ENCODE data around the gene MPC1.

MPC1 gene

GRCh38 chr6:166420351-166420750 lies 37.6 kb upstream of the MPC1 start:
- peak in 2 of 3 donors; percentile 34 to 35 for DNase-seq
- H3K9me3 ChIP-seq (ENCODE audit: control extremely low read depth in 1 of 5, control insufficient read depth in 4 of 5, insufficient read depth in 2 of 5, low read depth in 1 of 5, low read length in 4 of 5) = peaks cover 0 to 2% (median 0%) of the 10 kb centered on the region in 5 experiments
- peaks cover 0 to 39% (median 34%) of the 10 kb centered on the region in 4 experiments for H3K4me1 ChIP-seq (ENCODE audit: control extremely low read depth in 1 of 4, control insufficient read depth in 4 of 4, insufficient read depth in 4 of 4, low read length in 3 of 4)
- ChIA-PET POLR2A (no interaction called here), CTCF (interaction anchor here (1.6 to 3.3 kb wide), 2 partner anchors 10 to 15 kb away, joined by 7 to 16 read pairs; no protein-coding TSS in a partner anchor)
- H3K27me3 ChIP-seq (replicated peaks in 2 of 5; ENCODE audit: control insufficient read depth in 4 of 5, insufficient read depth in 5 of 5, low read length in 4 of 5) = no peaks in the 10 kb centered on the region
- no peak overlapping the region for H3K27ac ChIP-seq (ENCODE audit: insufficient read depth in 1 of 2, low read depth in 1 of 2, low read length in 2 of 2, poor library complexity in 1 of 2, severe bottlenecking in 2 of 2)
- WGBS (ENCODE audit: insufficient coverage) = 100% methylated on average over 1 of the region's 6 CpGs
- no peak overlapping the region for H3K4me3 ChIP-seq (ENCODE audit: control insufficient read depth in 1 of 7, extremely low read depth in 1 of 7, insufficient read depth in 4 of 7, low read depth in 2 of 7, low read length in 6 of 7)
- H3K36me3 ChIP-seq (ENCODE audit: control insufficient read depth in 4 of 4, insufficient read depth in 4 of 4, low read length in 3 of 4) = no peaks in the 10 kb centered on the region

- H3K4me3 ChIP-seq (ENCODE audit: control insufficient read depth in 1 of 7, extremely low read depth in 1 of 7, insufficient read depth in 4 of 7, low read depth in 2 of 7, low read length in 6 of 7) = no peak overlapping the region
- no peaks in the 10 kb centered on the region for H3K27me3 ChIP-seq (replicated peaks in 2 of 5; ENCODE audit: control insufficient read depth in 4 of 5, insufficient read depth in 5 of 5, low read length in 4 of 5)
- ChIA-PET CTCF (interaction anchor here (0.6 to 3.3 kb wide), 3 partner anchors 16 to 1466 kb away, joined by 3 to 16 read pairs (median 4); no protein-coding TSS in a partner anchor), POLR2A (no interaction called here)
- DNase-seq = no peak
- peaks cover 0 to 2% (median 0%) of the 10 kb centered on the region in 5 experiments for H3K9me3 ChIP-seq (ENCODE audit: control extremely low read depth in 1 of 5, control insufficient read depth in 4 of 5, insufficient read depth in 2 of 5, low read depth in 1 of 5, low read length in 4 of 5)
- no peaks in the 10 kb centered on the region for H3K36me3 ChIP-seq (ENCODE audit: control insufficient read depth in 4 of 4, insufficient read depth in 4 of 4, low read length in 3 of 4)
- no peak overlapping the region for H3K27ac ChIP-seq (ENCODE audit: insufficient read depth in 1 of 2, low read depth in 1 of 2, low read length in 2 of 2, poor library complexity in 1 of 2, severe bottlenecking in 2 of 2)
- peaks cover 0 to 42% (median 37%) of the 10 kb centered on the region in 4 experiments for H3K4me1 ChIP-seq (ENCODE audit: control extremely low read depth in 1 of 4, control insufficient read depth in 4 of 4, insufficient read depth in 4 of 4, low read length in 3 of 4)
- WGBS (ENCODE audit: insufficient coverage) = 90% methylated on average over 15 of the region's 15 CpGs
Measured at GRCh38 chr6:166419717-166420116, 37.0 kb upstream of the MPC1 start.

- H3K36me3 ChIP-seq (ENCODE audit: control insufficient read depth in 4 of 4, insufficient read depth in 4 of 4, low read length in 3 of 4) = no peaks in the 10 kb centered on the region
- H3K9me3 ChIP-seq (ENCODE audit: control extremely low read depth in 1 of 5, control insufficient read depth in 4 of 5, insufficient read depth in 2 of 5, low read depth in 1 of 5, low read length in 4 of 5) = peaks cover 0 to 2% (median 0%) of the 10 kb centered on the region in 5 experiments
- 5% methylated on average over 6 of the region's 7 CpGs for WGBS (ENCODE audit: insufficient coverage)
- POLR2A ChIA-PET = no interaction called here
- H3K4me1 ChIP-seq (ENCODE audit: control extremely low read depth in 1 of 4, control insufficient read depth in 4 of 4, insufficient read depth in 4 of 4, low read length in 3 of 4) = peaks cover 0 to 42% (median 37%) of the 10 kb centered on the region in 4 experiments
- CTCF ChIA-PET = interaction anchor here (0.6 to 3.3 kb wide), 5 partner anchors 16 to 1466 kb away, joined by 3 to 16 read pairs (median 4); no protein-coding TSS in a partner anchor
- H3K27me3 ChIP-seq (replicated peaks in 2 of 5; ENCODE audit: control insufficient read depth in 4 of 5, insufficient read depth in 5 of 5, low read length in 4 of 5) = no peaks in the 10 kb centered on the region
- H3K27ac ChIP-seq (ENCODE audit: insufficient read depth in 1 of 2, low read depth in 1 of 2, low read length in 2 of 2, poor library complexity in 1 of 2, severe bottlenecking in 2 of 2) = no peak overlapping the region
- peak; percentile 71 to 97 (median 94) for DNase-seq
- no peak overlapping the region for H3K4me3 ChIP-seq (ENCODE audit: control insufficient read depth in 1 of 7, extremely low read depth in 1 of 7, insufficient read depth in 4 of 7, low read depth in 2 of 7, low read length in 6 of 7)
Measured at GRCh38 chr6:166419286-166419685, 36.5 kb upstream of the MPC1 start.

GRCh38 chr6:166418691-166419143 lies 36.0 kb upstream of the MPC1 start:
- H3K27ac ChIP-seq (ENCODE audit: insufficient read depth in 1 of 2, low read depth in 1 of 2, low read length in 2 of 2, poor library complexity in 1 of 2, severe bottlenecking in 2 of 2) = no peak overlapping the region
- DNase-seq = no peak
- H3K9me3 ChIP-seq (ENCODE audit: control extremely low read depth in 1 of 5, control insufficient read depth in 4 of 5, insufficient read depth in 2 of 5, low read depth in 1 of 5, low read length in 4 of 5) = peaks cover 0 to 2% (median 0%) of the 10 kb centered on the region in 5 experiments
- no peak overlapping the region for H3K4me3 ChIP-seq (ENCODE audit: control insufficient read depth in 1 of 7, extremely low read depth in 1 of 7, insufficient read depth in 4 of 7, low read depth in 2 of 7, low read length in 6 of 7)
- CTCF ChIA-PET = interaction anchor here (0.7 to 3.3 kb wide), 4 partner anchors 17 to 43 kb away, joined by 3 to 16 read pairs (median 4); no protein-coding TSS in a partner anchor
- WGBS (ENCODE audit: insufficient coverage) = 94% methylated on average over 5 of the region's 9 CpGs
- H3K27me3 ChIP-seq (replicated peaks in 2 of 5; ENCODE audit: control insufficient read depth in 4 of 5, insufficient read depth in 5 of 5, low read length in 4 of 5) = no peaks in the 10 kb centered on the region
- H3K36me3 ChIP-seq (ENCODE audit: control insufficient read depth in 4 of 4, insufficient read depth in 4 of 4, low read length in 3 of 4) = no peaks in the 10 kb centered on the region
- peaks cover 0 to 42% (median 37%) of the 10 kb centered on the region in 4 experiments for H3K4me1 ChIP-seq (ENCODE audit: control extremely low read depth in 1 of 4, control insufficient read depth in 4 of 4, insufficient read depth in 4 of 4, low read length in 3 of 4)
- POLR2A ChIA-PET = no interaction called here

GRCh38 chr6:166417285-166417691 lies 34.5 kb upstream of the MPC1 start:
- peak in 2 of 3 donors; percentile 65 to 75 for DNase-seq
- Histone ChIP-seq H3K36me3 (ENCODE audit: control insufficient read depth in 4 of 4, insufficient read depth in 4 of 4, low read length in 3 of 4) (no peaks in the 10 kb centered on the region), H3K27me3 (replicated peaks in 2 of 5; ENCODE audit: control insufficient read depth in 4 of 5, insufficient read depth in 5 of 5, low read length in 4 of 5) (no peaks in the 10 kb centered on the region), H3K4me1 (ENCODE audit: control extremely low read depth in 1 of 4, control insufficient read depth in 4 of 4, insufficient read depth in 4 of 4, low read length in 3 of 4) (peaks cover 0 to 42% (median 37%) of the 10 kb centered on the region in 4 experiments), H3K27ac (ENCODE audit: insufficient read depth in 1 of 2, low read depth in 1 of 2, low read length in 2 of 2, poor library complexity in 1 of 2, severe bottlenecking in 2 of 2) (no peak overlapping the region), H3K9me3 (ENCODE audit: control extremely low read depth in 1 of 5, control insufficient read depth in 4 of 5, insufficient read depth in 2 of 5, low read depth in 1 of 5, low read length in 4 of 5) (peaks cover 0 to 2% (median 0%) of the 10 kb centered on the region in 5 experiments), H3K4me3 (ENCODE audit: control insufficient read depth in 1 of 7, extremely low read depth in 1 of 7, insufficient read depth in 4 of 7, low read depth in 2 of 7, low read length in 6 of 7) (no peak overlapping the region)
- WGBS (ENCODE audit: insufficient coverage) = 38% methylated on average over 3 of the region's 6 CpGs
- CTCF ChIA-PET = interaction anchor here (1.2 kb wide), 1 partner anchor 140 kb away, joined by 3 read pairs; no protein-coding TSS in a partner anchor
- POLR2A ChIA-PET = no interaction called here

GRCh38 chr6:166415833-166416347 lies 33.1 kb upstream of the MPC1 start:
- Histone ChIP-seq H3K4me3 (ENCODE audit: control insufficient read depth in 1 of 7, extremely low read depth in 1 of 7, insufficient read depth in 4 of 7, low read depth in 2 of 7, low read length in 6 of 7) (no peak overlapping the region), H3K27ac (ENCODE audit: insufficient read depth in 1 of 2, low read depth in 1 of 2, low read length in 2 of 2, poor library complexity in 1 of 2, severe bottlenecking in 2 of 2) (no peak overlapping the region), H3K9me3 (ENCODE audit: control extremely low read depth in 1 of 5, control insufficient read depth in 4 of 5, insufficient read depth in 2 of 5, low read depth in 1 of 5, low read length in 4 of 5) (peaks cover 0 to 2% (median 0%) of the 10 kb centered on the region in 5 experiments), H3K4me1 (ENCODE audit: control extremely low read depth in 1 of 4, control insufficient read depth in 4 of 4, insufficient read depth in 4 of 4, low read length in 3 of 4) (peaks cover 0 to 48% (median 38%) of the 10 kb centered on the region in 4 experiments), H3K36me3 (ENCODE audit: control insufficient read depth in 4 of 4, insufficient read depth in 4 of 4, low read length in 3 of 4) (no peaks in the 10 kb centered on the region), H3K27me3 (replicated peaks in 2 of 5; ENCODE audit: control insufficient read depth in 4 of 5, insufficient read depth in 5 of 5, low read length in 4 of 5) (no peaks in the 10 kb centered on the region)
- WGBS (ENCODE audit: insufficient coverage) = 75% methylated on average over 5 of the region's 5 CpGs
- CTCF ChIA-PET = interaction anchor here (0.6 kb wide), 1 partner anchor 99 kb away, joined by 3 read pairs; no protein-coding TSS in a partner anchor
- no peak for DNase-seq
- POLR2A ChIA-PET = no interaction called here

GRCh38 chr6:166415306-166415705 lies 32.6 kb upstream of the MPC1 start:
- peak in 2 of 3 donors; percentile 47 to 54 for DNase-seq
- WGBS (ENCODE audit: insufficient coverage) = 29% methylated on average over 4 of the region's 5 CpGs
- H3K4me1 ChIP-seq (ENCODE audit: control extremely low read depth in 1 of 4, control insufficient read depth in 4 of 4, insufficient read depth in 4 of 4, low read length in 3 of 4) = peaks cover 0 to 42% (median 35%) of the 10 kb centered on the region in 4 experiments

More at GRCh38 chr6:166415306-166415705, 32.6 kb upstream of the MPC1 start:
- Histone ChIP-seq H3K27ac (ENCODE audit: insufficient read depth in 1 of 2, low read depth in 1 of 2, low read length in 2 of 2, poor library complexity in 1 of 2, severe bottlenecking in 2 of 2) (no peak overlapping the region), H3K27me3 (replicated peaks in 2 of 5; ENCODE audit: control insufficient read depth in 4 of 5, insufficient read depth in 5 of 5, low read length in 4 of 5) (no peaks in the 10 kb centered on the region), H3K9me3 (ENCODE audit: control extremely low read depth in 1 of 5, control insufficient read depth in 4 of 5, insufficient read depth in 2 of 5, low read depth in 1 of 5, low read length in 4 of 5) (peaks cover 0 to 2% (median 0%) of the 10 kb centered on the region in 5 experiments), H3K4me3 (ENCODE audit: control insufficient read depth in 1 of 7, extremely low read depth in 1 of 7, insufficient read depth in 4 of 7, low read depth in 2 of 7, low read length in 6 of 7) (no peak overlapping the region), H3K36me3 (ENCODE audit: control insufficient read depth in 4 of 4, insufficient read depth in 4 of 4, low read length in 3 of 4) (no peaks in the 10 kb centered on the region)
- ChIA-PET POLR2A (no interaction called here), CTCF (interaction anchor here (0.6 to 0.9 kb wide), 2 partner anchors 98 to 139 kb away, joined by 3 read pairs; no protein-coding TSS in a partner anchor)

Measured in common myeloid progenitor, CD34-positive (primary cell).